GM21360 (cell line): ENCODE data around the gene AKTIP.
A peak's percentile ranks its signal among the peaks of the same experiment; 100 is the strongest.
"Not testable (repeated sequence)": the region's sequence is repeated elsewhere in the genome, so short reads cannot be mapped to it uniquely, and the experiment has no call there.

Source experiments
- ATAC-seq: cut with Tn5 transposase; IDR thresholded peaks from one replicate; pipeline ENCODE4 v1.9.1; 2021; ENCODE audit warnings: mild to moderate bottlenecking, moderate library complexity; ENCODE audit not compliant: unreplicated experiment

The AKTIP gene

DNA sequence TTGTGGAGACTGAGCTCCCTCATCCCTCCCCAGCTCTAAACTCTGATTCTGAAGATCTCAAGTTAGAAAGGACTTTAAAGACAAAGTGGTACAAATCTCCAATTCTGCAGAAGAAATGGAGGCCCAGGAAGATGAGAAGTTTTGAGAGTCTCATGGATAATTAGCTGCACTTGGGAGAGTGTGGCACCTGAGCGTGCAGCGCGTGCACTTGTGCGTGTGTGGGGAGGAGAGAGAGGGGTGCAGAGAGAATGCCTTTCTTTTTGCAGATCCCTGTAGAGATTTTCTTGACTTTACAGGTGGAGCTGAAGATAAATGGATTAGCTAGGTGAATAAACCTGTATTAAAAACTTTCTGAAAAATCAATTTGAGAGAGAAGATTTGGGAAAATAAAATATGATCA is 14.8 kb upstream of the AKTIP start:
- ATAC-seq, result no peak

DNA sequence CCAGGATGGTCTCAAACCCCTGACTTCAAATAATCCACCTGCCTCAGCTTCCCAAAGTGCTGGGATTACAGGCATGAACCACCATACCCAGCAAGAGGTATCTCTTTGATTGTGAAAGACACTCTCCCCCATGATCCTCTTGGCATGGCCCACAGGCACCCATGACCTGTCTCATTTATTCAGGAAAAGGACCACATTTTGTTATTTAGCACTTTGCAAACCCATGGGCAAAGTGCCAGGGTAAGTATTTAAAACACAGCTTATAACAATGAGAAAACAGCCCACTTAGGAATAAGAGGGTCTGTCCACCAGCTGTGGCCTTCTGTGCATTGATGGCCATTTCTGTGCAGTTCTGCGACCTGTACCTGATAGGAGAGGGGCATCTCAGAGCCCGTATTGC is 12.8 kb upstream of the AKTIP start:
- no peak for ATAC-seq

DNA sequence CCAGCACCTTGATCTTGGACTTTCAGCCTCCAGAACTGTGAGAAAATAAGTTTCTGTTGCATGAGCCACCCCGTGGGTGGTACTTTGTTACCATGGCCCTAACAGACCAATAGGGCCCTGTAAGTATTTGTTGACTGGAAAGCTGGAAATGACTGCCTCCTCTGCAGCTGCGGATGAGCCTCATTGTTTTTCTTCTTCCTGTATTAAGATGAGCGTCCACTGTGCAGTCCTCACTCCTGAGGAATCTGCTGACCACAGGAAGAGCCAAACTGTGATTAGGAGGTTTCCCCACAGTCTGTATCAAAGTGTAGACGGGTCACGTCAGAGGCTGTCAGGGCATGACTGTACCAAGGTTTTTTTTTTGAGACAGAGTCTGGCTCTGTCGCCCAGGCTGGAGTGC is 12.2 kb upstream of the AKTIP start:
- ATAC-seq, result no peak

- ATAC-seq, result not testable (repeated sequence)
Measured at GRCh38 chr16:53512795-53513194, 9.8 kb upstream of the AKTIP start.

- no peak for ATAC-seq
Measured at GRCh38 chr16:53511403-53512280, 8.6 kb upstream of the AKTIP start.

GRCh38 chr16:53511084-53511402 is 8.0 kb upstream of the AKTIP start:
- no peak for ATAC-seq

DNA sequence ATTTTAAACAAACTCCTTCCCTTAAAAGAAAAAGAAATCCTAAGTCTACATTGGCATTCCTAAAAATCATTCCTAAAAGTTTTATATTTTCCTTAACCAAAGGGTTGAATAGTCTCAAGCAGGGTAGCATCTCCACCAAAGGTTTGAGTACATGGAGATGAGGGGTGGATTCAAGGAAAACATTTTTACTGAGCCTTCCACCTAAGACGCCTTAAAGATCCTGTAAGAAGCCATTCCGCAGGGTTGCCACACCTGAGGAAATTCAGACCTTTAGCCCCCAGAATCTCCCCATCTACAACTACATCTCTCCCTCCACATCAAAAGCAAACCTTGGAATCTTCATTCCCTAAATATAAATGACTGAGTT is 7.7 kb upstream of the AKTIP start:
- no peak for ATAC-seq

GRCh38 chr16:53509906-53510703 is 7.1 kb upstream of the AKTIP start:
- ATAC-seq, result peak; percentile 53

GRCh38 chr16:53507464-53508179 is 4.6 kb upstream of the AKTIP start:
- no peak for ATAC-seq

- no peak for ATAC-seq
Measured at GRCh38 chr16:53506254-53506653, 3.2 kb upstream of the AKTIP start.

DNA sequence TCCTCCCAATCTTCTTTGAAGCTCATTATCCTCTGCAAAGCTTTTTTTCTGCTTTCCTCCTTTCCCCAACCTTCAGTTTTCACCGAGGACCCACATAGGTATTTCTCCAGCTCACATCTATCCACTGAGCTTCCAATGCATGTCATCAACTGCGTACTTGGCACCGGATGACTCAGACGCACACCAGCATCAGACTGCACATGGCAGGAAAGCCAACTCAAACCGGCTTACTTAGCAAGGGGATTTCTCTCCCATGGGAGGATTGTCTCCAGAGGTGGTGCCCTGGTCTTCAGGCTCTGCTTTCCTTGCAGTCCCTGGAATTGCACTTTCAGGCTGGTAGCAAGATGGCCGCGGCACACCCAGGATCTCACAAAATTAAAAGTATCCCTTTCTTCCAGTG is 1.7 kb upstream of the AKTIP start:
- ATAC-seq, result no peak

DNA sequence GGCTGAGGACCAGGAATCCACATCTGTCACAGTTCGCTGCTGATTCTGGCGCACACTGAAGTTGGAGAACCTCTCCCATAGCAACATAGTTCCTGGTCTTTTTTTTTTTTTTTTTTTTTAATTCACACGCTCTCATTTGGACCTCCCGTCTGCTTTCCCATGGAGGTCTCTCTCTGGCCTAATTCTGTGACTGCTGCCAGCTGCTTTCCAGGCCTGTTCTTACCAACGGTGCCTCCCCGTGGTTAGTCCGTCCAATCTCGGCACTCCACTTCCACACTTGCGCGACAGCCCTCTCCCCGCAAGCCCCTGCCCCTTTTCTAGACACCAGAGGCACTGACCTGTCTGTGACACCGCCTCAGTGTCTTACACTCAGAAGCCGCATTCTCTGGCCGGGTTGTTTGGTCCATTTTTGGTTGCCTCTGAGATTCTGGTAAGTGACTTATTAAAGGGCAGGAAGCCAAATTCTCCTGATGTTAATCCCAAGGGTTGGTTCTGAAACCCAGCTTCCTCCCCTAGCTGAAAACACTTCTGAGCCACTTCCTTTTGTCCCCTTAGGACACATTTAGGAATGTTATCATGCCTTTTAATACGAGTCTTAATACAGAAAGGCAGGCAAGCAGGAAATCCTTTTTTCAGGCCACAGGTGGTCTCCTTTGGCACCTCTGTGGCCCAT is 1.1 kb upstream of the AKTIP start:
- no peak for ATAC-seq

DNA sequence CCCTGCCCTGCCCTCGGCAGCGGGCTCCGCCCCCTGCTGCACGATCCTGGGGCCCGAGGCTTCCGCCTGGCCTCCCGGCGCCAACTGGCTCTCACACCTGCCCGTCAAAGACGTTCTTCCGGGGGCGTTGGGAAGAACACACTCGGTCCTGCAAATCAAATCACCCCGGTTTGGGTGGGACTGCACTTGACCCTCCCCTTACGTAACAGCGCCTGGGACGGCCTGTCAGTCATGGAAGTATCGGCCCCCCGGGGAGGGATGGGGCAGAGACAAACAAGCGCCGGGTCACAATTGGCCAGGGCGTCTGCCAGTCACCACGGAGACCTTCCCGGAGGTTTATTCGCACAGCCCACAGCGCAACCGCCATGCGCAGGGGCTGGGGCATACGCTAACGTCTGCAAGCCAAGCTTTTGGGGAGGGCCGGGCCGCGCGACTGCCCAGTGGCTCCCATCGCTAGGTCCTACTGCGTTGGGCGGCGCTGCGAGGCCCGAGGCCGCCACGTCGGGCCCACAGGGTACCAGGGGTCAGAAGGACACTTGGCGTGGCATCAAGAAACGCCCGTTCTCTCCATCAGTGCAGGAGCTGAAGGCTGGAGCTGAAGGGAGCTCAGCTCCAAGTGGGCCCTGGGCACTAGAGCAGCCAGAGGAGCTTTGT is 388 bp upstream of the AKTIP start:
- ATAC-seq, result peak; percentile 95

DNA sequence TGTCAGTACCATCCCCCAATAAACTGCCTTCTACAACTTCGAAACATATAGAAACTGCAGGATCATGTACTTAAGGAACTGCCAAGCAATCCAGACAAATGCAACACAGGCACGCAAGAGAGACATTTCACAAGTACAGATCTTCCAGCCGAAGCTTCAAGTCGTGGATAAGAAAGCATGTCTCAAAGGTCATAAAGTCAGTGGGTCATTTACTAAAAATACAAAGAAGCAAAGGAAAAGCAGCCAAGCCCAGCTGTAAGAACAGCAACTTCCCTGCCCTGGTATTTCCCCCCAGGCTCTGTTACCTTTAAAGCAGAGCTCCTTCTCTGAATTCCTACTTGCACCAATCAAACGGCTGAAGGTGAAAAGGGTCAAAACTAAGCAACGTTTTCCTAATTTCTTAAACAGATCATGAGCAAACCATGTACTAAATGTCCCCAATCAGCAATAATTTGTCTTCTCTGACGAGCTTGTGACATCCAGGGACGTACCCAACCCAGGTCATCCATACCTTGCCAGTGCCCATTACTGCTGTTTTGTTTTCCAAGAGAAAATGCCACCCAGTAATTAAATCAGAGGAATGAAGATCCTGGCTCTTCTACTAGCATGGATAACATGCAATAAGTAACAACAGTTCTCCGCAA is 1.7 kb downstream of the AKTIP start:
- no peak for ATAC-seq

- ATAC-seq, result no peak
Measured at GRCh38 chr16:53498984-53499383, 4.0 kb downstream of the AKTIP start.

- ATAC-seq, result no peak
Measured at GRCh38 chr16:53495325-53495724, 7.7 kb downstream of the AKTIP start.

- no peak for ATAC-seq
Measured at GRCh38 chr16:53494636-53495035, 8.4 kb downstream of the AKTIP start.

DNA sequence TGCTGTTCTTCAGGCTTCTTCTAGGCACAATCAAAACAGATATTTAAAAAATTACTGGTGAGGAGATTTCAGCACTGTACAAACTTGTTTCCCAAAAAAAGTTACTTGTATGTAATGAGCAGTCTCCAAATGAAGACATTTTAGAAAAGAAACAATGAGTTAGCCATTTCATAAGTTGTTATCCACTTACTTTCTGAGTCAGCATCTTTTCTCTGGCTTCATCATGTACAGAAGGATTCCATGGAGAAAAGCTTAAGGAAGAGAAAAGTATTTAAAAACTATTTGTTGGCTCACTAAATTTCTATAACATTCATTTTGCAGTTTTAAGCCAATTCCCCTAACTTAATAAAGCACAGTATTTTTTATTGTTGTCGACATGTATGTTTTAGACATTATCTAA is 10.5 kb downstream of the AKTIP start:
- ATAC-seq, result no peak

DNA sequence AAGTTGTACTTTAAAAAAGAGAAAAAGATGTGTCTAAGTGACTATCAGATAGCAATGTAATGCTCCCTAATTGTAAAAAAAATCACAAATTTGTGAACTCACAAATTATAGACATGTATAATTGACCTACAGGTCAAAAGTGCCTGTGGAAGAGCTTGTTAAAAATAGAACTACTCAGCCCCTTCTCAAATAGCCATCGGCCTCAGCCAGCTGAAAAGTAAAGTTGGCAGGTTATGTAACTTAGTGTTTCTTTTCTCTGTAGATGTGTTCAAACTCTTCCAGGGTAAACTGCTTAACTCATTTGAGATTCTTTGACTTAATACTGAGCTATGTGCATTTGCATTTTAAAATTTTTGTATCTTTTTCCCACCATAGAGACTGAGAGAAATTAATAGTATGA is 13.3 kb downstream of the AKTIP start:
- ATAC-seq, result no peak

DNA sequence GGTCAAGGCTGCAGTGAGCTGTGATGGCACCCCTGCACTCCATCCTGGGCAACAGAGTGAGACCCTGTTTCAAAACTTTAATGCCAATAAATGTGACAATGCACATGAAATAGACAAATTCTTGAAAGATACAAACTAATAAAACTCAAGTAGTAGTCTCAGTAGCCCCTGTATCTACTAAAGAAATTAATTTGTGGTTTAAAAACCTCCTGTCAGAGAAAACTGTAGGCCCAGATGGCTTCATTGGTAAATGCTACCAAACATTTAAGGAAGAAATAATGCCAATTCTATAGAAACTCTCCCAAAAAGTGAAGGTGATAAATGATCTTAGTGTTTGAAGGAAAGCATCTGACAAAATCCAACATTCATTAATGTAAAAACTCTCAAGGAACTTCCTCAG is 16.8 kb downstream of the AKTIP start:
- ATAC-seq, result no peak
